ENCODE results near the gene FAM120B. TPM values are rescaled to one million over a fixed set of nuclear protein-coding genes. Genes with fewer than 3 reads are reported as not detected.
"Not testable (repeated sequence)": the region's sequence is repeated elsewhere in the genome, so short reads cannot be mapped to it uniquely, and the experiment has no call there.

FAM120B gene
- total RNA-seq, 1 donor from 2014 or later = 33.7 TPM

- no peak for TF ChIP-seq CTCF (conservative IDR thresholded peaks at IDR 0.05)
- H3K4me3 Mint-ChIP-seq = no peak overlapping the region
- no peaks in the 10 kb centered on the region for H3K27me3 Mint-ChIP-seq (ENCODE audit: low read depth)
- no peaks in the 10 kb centered on the region for H3K9me3 Mint-ChIP-seq
- no peak for DNase-seq (ENCODE audit: low read depth, low spot score)
- H3K27ac Mint-ChIP-seq (ENCODE audit: unreplicated experiment) = no peak overlapping the region
- H3K4me1 Mint-ChIP-seq = peaks cover 12% of the 10 kb centered on the region
- H3K36me3 Mint-ChIP-seq (ENCODE audit: low read depth) = peaks cover 7% of the 10 kb centered on the region
Measured at GRCh38 chr6:170314983-170315382, 8.4 kb downstream of the FAM120B start.

- DNase-seq (ENCODE audit: low read depth, low spot score) = no peak
- peaks cover 10% of the 10 kb centered on the region for H3K4me1 Mint-ChIP-seq
- no peak for TF ChIP-seq CTCF (conservative IDR thresholded peaks at IDR 0.05)
- H3K27ac Mint-ChIP-seq (ENCODE audit: unreplicated experiment) = no peak overlapping the region
- no peak overlapping the region for H3K4me3 Mint-ChIP-seq
- H3K36me3 Mint-ChIP-seq (ENCODE audit: low read depth) = peaks cover 11% of the 10 kb centered on the region
- H3K27me3 Mint-ChIP-seq (ENCODE audit: low read depth) = no peaks in the 10 kb centered on the region
- H3K9me3 Mint-ChIP-seq = no peaks in the 10 kb centered on the region
Measured at GRCh38 chr6:170316071-170316470, 9.5 kb downstream of the FAM120B start.

- Mint-ChIP-seq H3K36me3 (ENCODE audit: low read depth) (peaks cover 11% of the 10 kb centered on the region), H3K4me1 (peaks cover 10% of the 10 kb centered on the region), H3K27ac (ENCODE audit: unreplicated experiment) (no peak overlapping the region), H3K4me3 (no peak overlapping the region), H3K27me3 (ENCODE audit: low read depth) (no peaks in the 10 kb centered on the region), H3K9me3 (no peaks in the 10 kb centered on the region)
- no peak for TF ChIP-seq CTCF (conservative IDR thresholded peaks at IDR 0.05)
- no peak for DNase-seq (ENCODE audit: low read depth, low spot score)
Measured at GRCh38 chr6:170317076-170317475, 10.5 kb downstream of the FAM120B start.

GRCh38 chr6:170317718-170318117, 11.2 kb downstream of the FAM120B start:
- no peaks in the 10 kb centered on the region for H3K27me3 Mint-ChIP-seq (ENCODE audit: low read depth)
- peaks cover 17% of the 10 kb centered on the region for H3K36me3 Mint-ChIP-seq (ENCODE audit: low read depth)
- no peaks in the 10 kb centered on the region for H3K9me3 Mint-ChIP-seq
- DNase-seq (ENCODE audit: low read depth, low spot score) = no peak
- H3K4me1 Mint-ChIP-seq = peaks cover 6% of the 10 kb centered on the region
- no peak overlapping the region for H3K27ac Mint-ChIP-seq (ENCODE audit: unreplicated experiment)
- TF ChIP-seq CTCF (conservative IDR thresholded peaks at IDR 0.05) = no peak
- no peak overlapping the region for H3K4me3 Mint-ChIP-seq

- peaks cover 30% of the 10 kb centered on the region for H3K36me3 Mint-ChIP-seq (ENCODE audit: low read depth)
- TF ChIP-seq CTCF (conservative IDR thresholded peaks at IDR 0.05) = no peak
- H3K27ac Mint-ChIP-seq (ENCODE audit: unreplicated experiment) = no peak overlapping the region
- no peaks in the 10 kb centered on the region for H3K4me1 Mint-ChIP-seq
- H3K27me3 Mint-ChIP-seq (ENCODE audit: low read depth) = no peaks in the 10 kb centered on the region
- no peaks in the 10 kb centered on the region for H3K9me3 Mint-ChIP-seq
- no peak for DNase-seq (ENCODE audit: low read depth, low spot score)
- H3K4me3 Mint-ChIP-seq = no peak overlapping the region
Measured at GRCh38 chr6:170329321-170329720, 22.8 kb downstream of the FAM120B start.

GRCh38 chr6:170335199-170335598, 28.6 kb downstream of the FAM120B start:
- H3K4me1 Mint-ChIP-seq; H3K4me3 Mint-ChIP-seq; H3K9me3 Mint-ChIP-seq; H3K27me3 Mint-ChIP-seq (ENCODE audit: low read depth); H3K27ac Mint-ChIP-seq (ENCODE audit: unreplicated experiment); DNase-seq (ENCODE audit: low read depth, low spot score): not testable (repeated sequence)
- peaks cover 49% of the 10 kb centered on the region for H3K36me3 Mint-ChIP-seq (ENCODE audit: low read depth)

Measured in neural crest cell (in vitro differentiated cells).